DMS53 treated with DMSO at 0.1 percent for 48 hours (cell line): ENCODE results near the gene SUGCT.
"Not testable (repeated sequence)": the region's sequence is repeated elsewhere in the genome, so short reads cannot be mapped to it uniquely, and the experiment has no call there.

Experiments used
- DNase-seq: peaks from one replicate; lab custom pipeline; 2025; ENCODE audit not compliant: unreplicated experiment; lab: John Stamatoyannopoulos, UW

SUGCT gene

DNA sequence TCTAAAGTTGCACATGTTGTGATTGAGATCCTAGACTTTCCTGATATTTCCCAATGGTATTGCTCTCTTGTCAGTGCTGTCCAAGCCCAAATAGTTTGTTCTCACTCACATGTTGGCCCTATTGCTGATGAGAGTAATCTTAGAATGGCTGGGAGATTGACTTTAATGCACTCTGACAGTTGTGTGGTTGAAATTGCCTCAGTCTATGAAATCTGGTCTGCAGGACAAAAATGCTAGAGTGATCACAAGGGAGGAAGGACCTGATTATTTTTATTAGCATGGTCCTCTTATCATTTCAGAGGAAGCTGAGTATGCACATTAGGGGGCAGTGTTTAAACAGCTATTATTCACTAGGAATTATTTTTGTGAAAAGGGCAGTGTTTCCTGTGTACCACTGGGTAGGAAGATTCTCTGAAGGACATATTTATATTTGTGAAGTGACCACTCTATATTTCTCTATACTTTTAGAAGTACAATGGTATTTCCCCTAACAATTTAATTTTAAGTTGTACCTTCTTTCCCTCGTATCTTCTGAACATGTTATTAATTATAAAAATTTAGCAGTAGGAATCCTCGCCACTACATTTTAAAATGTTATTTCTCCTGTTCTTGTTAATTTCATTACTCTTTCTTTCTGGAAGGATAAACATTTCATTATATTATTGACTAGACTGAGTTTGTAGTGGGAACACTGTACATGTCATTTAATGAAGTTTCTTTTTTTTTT is 64.4 kb downstream of the SUGCT start:
- no peak for DNase-seq

DNA sequence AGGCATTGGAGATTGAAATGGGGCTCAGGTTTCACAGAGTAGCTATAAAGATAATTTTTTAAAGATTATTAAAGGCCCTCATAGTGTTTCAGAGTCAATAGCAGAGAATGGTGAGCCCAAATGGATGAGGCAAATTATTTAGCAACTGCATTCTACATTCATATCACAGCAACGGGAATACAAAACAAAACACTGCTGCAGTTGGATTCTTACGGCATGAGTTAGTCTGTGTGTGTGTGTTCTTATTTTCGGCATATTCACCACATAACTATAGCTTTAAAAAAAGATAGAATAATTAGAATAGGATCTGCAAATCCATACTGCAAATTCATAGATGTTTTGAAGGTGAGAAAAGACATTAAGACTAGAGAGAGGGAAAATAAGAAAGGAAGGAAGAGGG is 66.0 kb downstream of the SUGCT start:
- no peak for DNase-seq

DNA sequence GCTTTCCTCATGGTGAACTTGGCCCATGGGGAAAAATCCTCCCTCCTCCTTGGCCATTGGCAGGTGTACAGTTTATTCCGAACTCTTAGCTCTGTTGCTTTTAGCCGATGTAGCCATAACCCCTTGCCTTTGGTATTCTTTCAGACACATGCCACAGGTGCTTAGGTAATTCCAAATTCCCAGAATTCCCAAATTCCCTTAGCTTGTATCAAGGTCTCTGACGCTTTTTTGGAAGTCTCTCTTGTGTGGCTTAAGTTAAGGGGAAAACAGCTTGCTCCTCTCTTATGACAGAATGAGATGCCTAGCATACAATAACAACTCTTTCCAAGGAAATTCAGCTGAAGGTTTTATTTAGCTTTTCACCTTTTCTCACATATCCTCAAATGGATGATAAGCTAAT is 68.0 kb downstream of the SUGCT start:
- no peak for DNase-seq

DNA sequence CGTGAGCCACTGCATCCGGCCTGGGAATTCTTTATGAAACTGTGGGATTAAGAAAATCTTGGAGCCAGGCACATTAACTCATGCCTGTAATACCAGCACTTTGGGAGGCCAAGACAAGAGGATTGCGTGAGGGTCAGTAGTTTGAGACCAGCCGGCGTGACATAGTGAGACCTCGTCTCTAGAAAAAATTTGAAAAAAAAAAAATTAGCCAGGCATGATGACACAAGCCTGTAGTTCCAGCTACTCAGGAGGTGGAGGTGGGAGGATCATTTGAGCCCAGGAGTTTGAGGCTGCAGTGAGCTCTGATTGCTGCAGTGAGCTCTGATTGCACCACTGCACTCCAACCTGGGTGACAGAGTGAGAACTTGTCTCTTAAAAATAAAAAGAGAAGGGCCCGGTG is 69.8 kb downstream of the SUGCT start:
- no peak for DNase-seq

DNA sequence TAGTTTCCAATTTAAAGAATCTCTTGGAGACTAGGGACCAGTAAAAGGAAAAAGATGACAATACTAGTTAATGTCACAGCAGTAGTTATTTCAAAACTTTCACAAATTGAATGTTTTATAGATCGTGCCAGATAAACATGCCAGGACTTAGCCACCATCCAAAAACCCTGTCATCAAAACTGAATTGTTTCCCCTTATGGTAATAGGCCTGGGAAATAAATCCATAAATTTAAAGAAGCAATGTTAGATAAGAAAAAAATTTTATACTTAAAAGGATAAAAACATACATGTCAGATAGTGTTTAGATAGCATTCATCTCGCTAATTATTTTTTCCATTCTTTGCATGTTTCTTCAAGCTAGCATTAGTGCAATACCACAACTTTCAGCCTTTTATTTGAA is 71.2 kb downstream of the SUGCT start:
- no peak for DNase-seq

DNA sequence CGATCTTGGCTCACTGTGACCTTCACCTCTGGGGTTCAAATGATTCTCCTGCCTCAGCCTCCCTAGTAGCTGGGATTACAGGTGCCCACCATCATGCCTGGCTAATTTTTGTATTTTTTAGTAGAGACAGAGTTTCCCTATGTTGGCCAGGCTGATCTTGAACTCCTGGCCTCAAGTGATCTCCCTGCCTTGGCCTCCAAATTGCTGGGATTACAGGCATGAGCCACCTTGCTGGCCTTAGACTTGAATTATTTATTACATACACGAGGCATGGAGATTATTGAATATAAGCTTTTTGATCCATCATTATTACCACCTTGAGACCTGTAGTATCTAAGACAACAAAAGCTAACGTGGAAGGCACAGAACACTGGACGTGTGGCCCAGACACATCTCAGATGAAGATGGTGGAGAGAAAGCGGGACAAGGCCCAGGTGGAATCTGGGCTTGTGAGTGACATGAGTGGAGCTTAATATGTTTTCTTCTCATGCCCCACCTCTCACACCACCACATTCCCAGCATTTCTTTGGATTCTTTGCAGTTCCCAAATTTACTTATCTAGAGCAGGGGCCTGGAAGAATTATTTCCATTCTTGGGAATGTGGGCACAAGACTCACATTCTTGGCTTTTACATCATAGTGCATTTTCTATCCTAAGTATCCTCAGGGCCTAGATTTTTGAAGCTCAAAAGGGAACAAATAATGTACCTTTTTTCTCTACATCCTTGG is 76.6 kb downstream of the SUGCT start:
- DNase-seq, result no peak

DNA sequence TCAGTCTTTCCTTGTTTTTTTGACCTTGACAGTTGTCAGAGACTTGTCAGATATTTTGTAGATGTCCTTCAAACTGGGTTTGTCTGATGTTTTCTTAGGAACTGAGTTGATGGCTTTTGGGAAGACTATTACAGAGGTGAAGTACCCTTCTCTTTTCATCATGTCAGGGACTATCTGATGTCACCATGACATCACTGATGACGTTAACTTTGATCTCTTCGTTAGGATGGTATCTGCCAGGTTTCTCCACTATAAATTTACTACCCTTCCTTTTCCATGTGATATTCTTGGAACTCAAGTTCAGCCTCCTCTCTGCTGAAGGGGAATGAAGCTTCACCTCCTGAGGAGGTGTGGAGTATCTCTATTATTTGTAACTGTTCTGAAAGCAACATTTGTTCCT is 78.5 kb downstream of the SUGCT start:
- DNase-seq, result no peak

DNA sequence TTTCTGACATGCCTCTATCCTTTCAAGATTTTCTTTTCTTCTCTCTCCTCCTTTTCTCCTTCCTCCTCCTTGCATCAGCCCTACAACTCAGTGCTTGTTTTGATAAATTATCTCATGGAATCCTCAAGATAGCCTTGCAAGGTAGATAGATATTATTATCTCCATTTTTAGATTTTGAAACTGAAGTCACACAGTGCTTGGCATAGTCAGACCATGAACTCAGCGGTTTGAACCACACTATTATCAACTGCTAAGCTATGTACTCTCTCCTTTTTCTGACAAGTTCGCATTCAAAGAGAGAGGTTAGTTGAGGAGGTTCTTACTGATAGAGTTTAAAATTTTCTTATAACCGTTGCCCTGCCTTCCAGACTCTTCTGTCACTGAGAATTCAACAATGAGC is 79.1 kb downstream of the SUGCT start:
- no peak for DNase-seq

DNA sequence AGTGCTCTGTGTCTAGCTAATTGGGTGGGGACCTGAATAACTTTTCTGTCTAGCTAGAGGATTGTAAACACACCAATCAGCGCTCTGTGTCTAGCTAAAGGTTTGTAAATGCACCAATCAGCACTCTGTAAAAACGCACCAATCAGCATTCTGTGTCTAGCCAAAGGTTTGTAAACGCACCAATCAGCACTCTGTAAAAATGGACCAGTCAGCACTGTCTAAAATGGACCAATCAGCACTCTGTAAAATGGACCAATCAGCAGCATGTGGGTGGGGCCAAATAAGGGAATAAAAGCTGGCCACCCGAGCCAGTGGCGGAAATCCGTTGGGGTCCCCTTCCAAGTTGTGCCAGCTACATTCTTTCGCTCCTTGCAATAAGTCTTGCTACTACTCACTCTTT is 83.8 kb downstream of the SUGCT start:
- DNase-seq, result not testable (repeated sequence)

DNA sequence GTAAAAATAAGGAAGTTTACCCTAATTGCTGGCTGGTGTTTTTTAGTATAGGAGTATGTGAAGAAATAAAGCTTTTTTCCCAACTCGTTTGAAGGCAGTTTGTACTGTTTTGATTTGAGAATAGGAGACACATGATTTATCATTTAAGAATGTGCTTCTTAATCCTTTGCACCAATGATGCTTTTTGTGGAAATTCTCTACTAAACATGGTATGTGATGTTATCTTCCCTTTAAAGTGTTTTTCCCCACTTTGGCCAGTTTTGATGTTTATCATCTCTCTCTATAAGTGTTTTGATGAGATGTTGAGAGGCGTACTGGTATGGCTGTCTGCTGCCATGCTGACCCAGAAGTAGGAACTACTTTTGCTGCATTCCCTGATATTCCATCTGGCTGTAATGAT is 85.1 kb downstream of the SUGCT start:
- no peak for DNase-seq

DNA sequence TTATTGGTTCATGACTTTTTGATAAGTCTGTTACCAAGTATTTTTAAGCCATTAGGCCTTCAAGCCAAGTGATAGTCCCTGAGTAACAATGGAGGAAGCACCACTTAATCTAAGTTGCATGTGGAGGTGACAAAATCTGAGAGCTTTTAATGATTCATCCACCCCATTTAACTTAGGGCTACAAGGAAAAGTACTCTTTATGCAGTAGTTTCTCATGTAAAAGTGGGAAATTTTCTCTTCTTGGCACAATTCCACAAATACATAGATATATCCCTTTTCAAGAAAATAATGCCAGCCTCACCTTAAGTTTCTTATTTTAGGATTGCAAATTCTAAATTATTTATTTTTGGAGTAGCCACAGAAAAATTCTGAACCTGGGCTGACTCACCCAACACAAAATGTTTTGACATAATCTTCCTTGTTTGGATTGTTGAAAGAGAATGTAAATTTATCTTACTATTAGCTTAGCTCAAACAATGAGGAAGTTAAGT is 85.7 kb downstream of the SUGCT start:
- DNase-seq, result no peak

DNA sequence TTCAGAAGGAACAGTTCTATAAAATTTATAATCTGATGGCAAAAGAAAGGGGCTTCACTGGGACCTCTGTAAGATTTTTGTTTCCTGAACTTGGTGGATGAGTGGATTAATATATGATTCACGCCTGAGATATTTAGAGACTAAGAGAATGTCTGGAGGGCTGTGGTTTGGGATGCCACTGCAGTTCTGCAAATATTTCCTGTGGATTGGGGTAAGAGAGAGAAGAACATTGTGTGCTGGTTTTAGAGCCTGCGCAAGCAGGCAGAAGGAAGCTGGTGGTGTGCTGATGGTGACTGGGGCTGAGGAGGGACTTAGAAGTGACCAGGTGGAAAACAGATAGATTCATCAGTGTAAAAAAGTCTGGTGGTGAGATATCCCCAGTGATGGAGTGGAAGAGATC is 87.0 kb downstream of the SUGCT start:
- no peak for DNase-seq

DNA sequence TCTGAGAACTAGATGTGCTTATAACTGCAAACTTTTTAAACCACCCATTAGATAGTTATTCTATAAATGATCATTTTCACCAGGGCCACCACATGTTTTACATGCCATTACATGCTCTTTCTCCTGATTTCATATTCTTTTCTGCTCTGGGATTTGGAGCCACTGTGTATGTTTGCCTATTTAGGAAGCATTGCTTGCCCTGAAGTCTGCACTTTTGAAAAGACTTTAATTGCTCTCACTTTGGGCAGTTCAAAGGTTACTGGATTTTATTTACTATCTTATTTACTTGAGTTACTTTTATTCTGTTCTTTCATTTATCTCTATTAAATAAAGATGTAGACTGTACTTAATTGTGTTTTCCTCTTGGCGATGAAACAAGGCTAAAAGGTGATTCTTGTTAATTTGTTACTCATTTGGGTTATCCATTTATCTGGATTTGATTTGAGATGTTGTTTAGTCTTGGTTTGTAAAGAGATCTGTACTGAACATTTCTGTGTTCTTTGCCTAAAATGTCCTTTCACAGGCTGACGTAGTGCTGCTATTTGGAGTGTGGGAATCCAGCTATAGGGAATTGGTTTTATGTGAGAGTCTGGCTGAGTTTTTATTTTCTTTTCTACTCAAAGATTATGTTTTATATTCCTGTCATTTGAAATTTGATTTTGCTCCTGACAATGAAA is 88.8 kb downstream of the SUGCT start:
- DNase-seq, result no peak

DNA sequence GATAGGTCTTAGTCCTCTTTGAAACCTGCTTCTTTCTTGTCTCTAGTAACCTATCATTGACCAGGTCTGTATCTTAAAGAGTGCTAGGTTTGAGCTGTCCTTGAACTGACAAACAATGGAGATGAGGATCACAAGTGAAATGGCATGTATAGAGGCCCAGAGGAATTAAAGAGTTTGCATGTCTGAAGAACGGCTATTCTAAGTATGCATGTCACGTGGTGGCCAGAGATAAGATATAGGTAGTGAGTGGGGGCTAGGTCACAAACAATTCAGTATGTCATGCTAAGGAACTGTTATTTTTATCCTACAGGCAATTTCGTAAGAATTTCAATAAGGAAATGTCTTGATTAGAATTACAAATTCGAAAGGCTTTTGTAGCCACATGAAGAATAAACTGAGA is 95.3 kb downstream of the SUGCT start:
- no peak for DNase-seq

DNA sequence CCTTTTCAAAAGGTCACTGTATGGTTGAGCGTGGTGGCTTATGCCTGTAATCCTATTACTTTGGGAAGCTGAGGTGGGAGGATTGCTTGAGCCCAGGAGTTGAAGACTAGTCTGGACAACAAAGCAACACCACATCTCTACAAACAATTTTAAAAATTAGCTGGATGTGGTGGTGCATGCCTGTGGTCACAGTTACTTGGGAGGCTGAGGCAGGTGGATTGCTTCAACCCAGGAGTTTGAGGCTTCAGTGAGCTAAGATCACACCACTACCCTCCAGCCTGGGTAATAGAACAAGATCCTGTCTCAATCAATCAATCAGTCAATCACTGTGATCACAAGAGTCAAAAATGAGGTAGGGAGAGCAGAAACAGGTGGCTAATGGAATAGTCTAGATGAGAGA is 97.0 kb downstream of the SUGCT start:
- no peak for DNase-seq

DNA sequence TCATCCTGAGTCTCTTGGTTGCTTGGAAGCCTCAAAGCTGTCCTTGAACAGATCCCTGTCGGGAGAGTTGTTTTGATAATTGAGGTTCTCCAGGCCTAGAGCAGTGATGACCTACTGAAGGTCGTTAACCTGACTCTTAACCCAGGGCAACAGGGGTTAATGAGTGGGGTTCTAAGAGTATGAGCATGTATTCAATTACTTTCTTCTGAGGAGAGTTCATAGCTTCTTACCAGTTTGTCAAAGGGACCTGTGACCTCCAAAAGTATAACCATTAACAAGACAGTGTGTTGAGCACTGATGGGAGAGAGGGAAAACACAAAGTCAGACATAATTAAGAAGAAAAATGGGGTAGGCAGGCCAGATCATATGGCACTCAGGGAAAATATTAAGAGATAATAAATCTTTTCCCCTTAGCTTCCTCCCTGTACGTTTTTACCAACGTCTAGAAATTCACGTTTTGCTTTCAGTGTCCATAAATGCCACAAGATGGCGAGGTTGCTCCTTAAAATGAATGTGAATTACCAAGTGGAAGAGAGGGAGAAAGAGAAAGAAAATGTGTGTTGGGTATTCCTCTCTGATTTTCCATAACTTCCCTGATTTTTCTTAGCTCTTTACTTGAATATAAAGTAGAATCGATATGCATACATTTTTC is 97.6 kb downstream of the SUGCT start:
- DNase-seq, result peak; percentile 66

DNA sequence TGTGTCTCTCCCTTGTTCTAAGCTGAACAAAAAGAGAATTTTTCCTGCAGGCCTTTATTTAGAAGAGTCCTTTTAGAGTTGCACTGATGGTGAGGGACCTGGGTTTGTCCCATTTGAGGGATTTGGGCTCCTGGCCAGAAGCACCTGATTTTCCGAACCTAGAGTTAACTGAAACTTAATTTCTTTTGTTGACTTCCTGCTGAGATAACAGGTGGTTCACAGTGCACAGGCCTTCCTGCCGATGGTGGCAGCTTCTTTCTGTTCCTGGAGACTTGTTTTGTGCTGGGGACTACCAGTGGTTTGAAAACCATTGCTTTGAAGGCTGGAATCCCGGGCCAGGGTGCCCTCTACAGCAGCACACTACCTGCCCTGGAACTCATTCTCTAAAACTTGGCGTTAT is 99.2 kb downstream of the SUGCT start:
- no peak for DNase-seq

DNA sequence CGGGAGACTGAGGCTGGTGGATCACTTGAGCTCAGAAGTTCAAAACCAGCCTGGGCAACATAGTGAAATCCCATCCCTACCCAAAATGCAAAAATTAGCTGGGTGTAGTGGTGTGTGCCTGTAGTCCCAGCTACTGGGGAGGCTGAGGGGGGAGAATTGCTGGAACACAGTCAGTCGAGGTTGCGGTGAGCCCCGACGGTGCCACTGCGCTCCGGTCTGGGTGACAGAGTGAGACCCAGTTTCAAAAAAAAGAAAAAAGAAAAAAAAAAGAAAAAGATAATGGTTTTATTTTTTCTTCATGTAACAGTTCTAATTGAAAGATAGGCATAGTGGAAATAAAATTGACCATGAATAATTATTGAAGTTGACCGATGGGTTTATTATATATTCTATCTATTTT is 99.9 kb downstream of the SUGCT start:
- no peak for DNase-seq

DNA sequence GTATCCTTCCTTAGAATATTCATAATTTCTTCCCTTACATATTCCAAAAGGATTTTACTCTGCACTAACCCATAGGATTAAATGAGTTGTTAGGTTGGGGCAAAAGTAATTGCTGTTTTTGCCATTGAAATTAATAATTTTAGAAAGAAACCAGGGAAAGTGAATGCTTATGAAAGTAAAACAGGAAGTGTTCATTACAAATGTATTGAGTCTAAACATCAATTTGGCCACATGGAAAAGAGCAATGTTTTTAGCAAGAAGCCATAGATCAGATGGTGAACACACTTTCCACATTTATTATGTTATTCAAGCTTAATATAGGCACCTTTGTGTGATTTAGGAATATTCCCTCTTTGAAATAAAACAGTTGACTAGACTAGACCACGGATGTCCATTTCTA is 102.9 kb downstream of the SUGCT start:
- DNase-seq, result no peak

DNA sequence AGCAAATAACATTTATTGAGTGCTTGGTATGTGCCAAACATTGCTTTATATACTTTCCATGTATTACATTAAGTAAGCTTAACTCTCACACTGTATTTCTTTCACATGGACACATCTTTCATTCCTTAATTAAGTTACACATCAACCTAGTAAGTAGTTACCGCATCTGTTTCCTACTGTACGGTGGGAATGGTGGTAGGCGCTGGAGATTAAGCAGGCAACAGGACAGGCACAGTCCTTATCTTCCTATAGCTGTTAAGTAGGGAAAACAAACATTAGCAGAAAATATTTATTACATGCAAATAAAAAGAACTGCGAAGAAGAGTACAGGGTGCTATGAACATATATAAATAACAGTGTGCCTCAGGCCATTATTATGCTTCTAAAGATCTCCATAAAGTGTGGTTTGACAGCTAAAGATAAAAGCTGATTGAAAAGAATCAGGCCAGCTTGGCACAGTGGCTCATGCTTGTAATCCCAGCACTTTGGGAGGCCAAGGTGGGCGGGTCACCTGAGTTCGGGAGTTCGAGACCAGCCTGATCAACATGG is 105.0 kb downstream of the SUGCT start:
- DNase-seq, result no peak

DNA sequence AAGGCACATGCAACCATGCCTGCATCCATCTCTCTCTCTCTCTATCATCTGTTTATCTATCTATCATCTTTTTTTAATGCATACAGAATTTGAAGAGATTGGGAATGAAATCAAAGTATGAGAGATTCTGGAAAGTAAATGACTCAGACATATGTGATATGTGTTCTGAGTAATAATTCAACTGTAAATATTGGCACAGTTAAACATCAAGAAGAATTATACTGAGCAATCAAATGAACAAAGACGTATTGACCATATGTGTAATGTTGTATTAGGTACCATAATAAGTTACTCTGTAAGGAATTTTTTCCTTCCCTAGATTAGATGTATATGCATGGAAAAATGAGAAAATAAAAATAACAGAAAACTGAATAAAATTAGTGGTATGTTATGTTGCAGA is 108.3 kb downstream of the SUGCT start:
- no peak for DNase-seq
